PC-9 (cell line): Measurements from ENCODE around the gene MAGI2. TPM values are rescaled to one million over a fixed set of nuclear protein-coding genes. Genes with fewer than 3 reads are reported as not detected.

Experiments
- BruUV-seq: library from RNA; stranded (reverse); fragments of 400-500 nt; replicated peaks from 2 replicates; lab custom pipeline; 2021; lab: Mats Ljungman, UMichigan
- CTCF ChIA-PET: fragments of 300-600 bp; sonication (Branson Sonifier 250); formaldehyde crosslinking; loops from one replicate; lab custom pipeline; 2022; ENCODE audit warnings: antibody characterized with exemption; lab: Charles Lee
- POLR2A ChIA-PET: fragments of 300-600 bp; sonication (Branson Sonifier 250); formaldehyde crosslinking; loops from one replicate; lab custom pipeline; 2022; ENCODE audit warnings: antibody characterized with exemption; ENCODE audit not compliant: unreplicated experiment; lab: Charles Lee
- DNase-seq, 2 experiments: peaks; one replicate each; pipeline versions ENCODE4 v3.0.0 to v3.0.0-alpha.2; 2015 to 2022; ENCODE audit warnings: mixed read lengths in 1 of 2
- H2AFZ ChIP-seq: fragments of 200-600 bp; sonication (generic); 2 replicates; pipeline ENCODE4 v1.8.1; 2017; ENCODE audit warnings: antibody characterized with exemption
- H3F3A ChIP-seq: fragments of 200-600 bp; sonication (generic); 2 replicates; pipeline ENCODE4 v1.8.1; 2017; ENCODE audit warnings: antibody characterized with exemption, mild to moderate bottlenecking, low read depth; ENCODE audit not compliant: insufficient read depth
- H3K27ac ChIP-seq: fragments of 200-600 bp; sonication (generic); 2 replicates; pipeline ENCODE4 v1.6.1; 2016; ENCODE audit warnings: mixed run types
- H3K27me3 ChIP-seq: fragments of 200-600 bp; sonication (generic); 2 replicates; pipeline ENCODE4 v1.6.1; 2016; ENCODE audit warnings: low read depth, mixed run types; ENCODE audit not compliant: insufficient read depth
- H3K36me3 ChIP-seq: fragments of 200-600 bp; sonication (generic); 2 replicates; pipeline ENCODE4 v1.6.1; 2016; ENCODE audit warnings: low read depth, mixed run types
- H3K4me1 ChIP-seq: fragments of 200-600 bp; sonication (generic); replicated peaks from 2 replicates; pipeline ENCODE4 v1.6.1; 2016; ENCODE audit warnings: mixed run types; ENCODE audit not compliant: insufficient read depth
- H3K4me2 ChIP-seq: fragments of 200-600 bp; sonication (generic); 2 replicates; pipeline ENCODE4 v1.6.1; 2017; ENCODE audit warnings: mixed run types
- H3K4me3 ChIP-seq: fragments of 200-600 bp; sonication (generic); 2 replicates; pipeline ENCODE4 v1.6.1; 2016; ENCODE audit warnings: mixed run types
- H3K79me2 ChIP-seq: fragments of 200-600 bp; sonication (generic); 2 replicates; pipeline ENCODE4 v1.6.1; 2017; ENCODE audit warnings: low read depth, mixed run types
- H3K9me2 ChIP-seq: fragments of 200-600 bp; sonication (generic); 2 replicates; pipeline ENCODE4 v1.8.1; 2017; ENCODE audit warnings: mild to moderate bottlenecking; ENCODE audit not compliant: insufficient read depth
- H3K9me3 ChIP-seq: fragments of 200-600 bp; sonication (generic); 2 replicates; pipeline ENCODE4 v1.8.1; 2016; ENCODE audit warnings: low read depth; ENCODE audit not compliant: insufficient read depth
- H4K20me1 ChIP-seq: fragments of 200-600 bp; sonication (generic); 2 replicates; pipeline ENCODE4 v1.8.1; 2017; ENCODE audit not compliant: insufficient read depth
- EZH2 ChIP-seq: fragments of 200-600 bp; sonication (generic); IDR thresholded peaks from 2 replicates; pipeline ENCODE4 v1.8.0; 2017; ENCODE audit warnings: antibody characterized with exemption, low read depth
- intact Hi-C: fragments of 100-400 bp; cut with micrococcal nuclease; formaldehyde crosslinking; loops from one replicate; pipeline ENCODE4 v1.10.0; 2022; ENCODE audit not compliant: unreplicated experiment
- total RNA-seq: library from RNA; stranded (reverse); gene quantifications from 2 replicates; pipeline ENCODE4 v1.2.3, GENCODE V29; 2021
- TF ChIP-seq, protein P1 (sequence below): fragments of 200-600 bp; sonication (generic); conservative IDR thresholded peaks from 2 replicates; pipeline ENCODE4 v1.6.1; 2017; ENCODE audit warnings: mixed run types, antibody characterized with exemption, mild to moderate bottlenecking, moderate library complexity

The MAGI2 gene
- total RNA-seq, 1 experiment from 2014 or later = 0.92 TPM

DNA sequence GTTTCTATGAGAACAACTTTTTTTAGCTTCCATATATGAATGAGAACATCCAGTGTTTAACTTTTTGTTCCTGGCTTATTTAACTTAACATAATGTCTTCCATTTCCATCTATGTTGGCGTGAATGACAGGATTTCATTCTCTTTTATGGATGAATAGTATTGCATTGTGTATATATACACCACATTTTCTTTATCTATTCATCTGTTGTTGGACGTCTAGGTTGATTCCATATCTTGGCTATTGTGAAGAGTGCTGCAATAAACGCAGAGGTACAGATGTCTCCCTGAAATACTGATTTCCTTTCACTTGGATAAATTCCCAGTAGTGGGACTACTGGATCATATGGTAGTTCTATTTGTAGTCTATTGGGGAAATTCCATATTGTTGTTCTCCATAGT, 44.3 kb upstream of the MAGI2 start:
- Histone ChIP-seq H3K9me3 (no peaks in the 10 kb centered on the region), H4K20me1 (no peaks in the 10 kb centered on the region), H3K27me3 (no peaks in the 10 kb centered on the region), H3K4me1 (no peaks in the 10 kb centered on the region), H3K27ac (no peak overlapping the region), H2AFZ (no peak overlapping the region), H3K79me2 (no peaks in the 10 kb centered on the region), H3K9me2 (no peaks in the 10 kb centered on the region), H3F3A (no peaks in the 10 kb centered on the region), H3K4me2 (no peak overlapping the region), H3K4me3 (no peak overlapping the region), H3K36me3 (no peaks in the 10 kb centered on the region)
- no TSS peak for BruUV-seq
- POLR2A ChIA-PET = no interaction called here
- TF ChIP-seq, protein P1, sequence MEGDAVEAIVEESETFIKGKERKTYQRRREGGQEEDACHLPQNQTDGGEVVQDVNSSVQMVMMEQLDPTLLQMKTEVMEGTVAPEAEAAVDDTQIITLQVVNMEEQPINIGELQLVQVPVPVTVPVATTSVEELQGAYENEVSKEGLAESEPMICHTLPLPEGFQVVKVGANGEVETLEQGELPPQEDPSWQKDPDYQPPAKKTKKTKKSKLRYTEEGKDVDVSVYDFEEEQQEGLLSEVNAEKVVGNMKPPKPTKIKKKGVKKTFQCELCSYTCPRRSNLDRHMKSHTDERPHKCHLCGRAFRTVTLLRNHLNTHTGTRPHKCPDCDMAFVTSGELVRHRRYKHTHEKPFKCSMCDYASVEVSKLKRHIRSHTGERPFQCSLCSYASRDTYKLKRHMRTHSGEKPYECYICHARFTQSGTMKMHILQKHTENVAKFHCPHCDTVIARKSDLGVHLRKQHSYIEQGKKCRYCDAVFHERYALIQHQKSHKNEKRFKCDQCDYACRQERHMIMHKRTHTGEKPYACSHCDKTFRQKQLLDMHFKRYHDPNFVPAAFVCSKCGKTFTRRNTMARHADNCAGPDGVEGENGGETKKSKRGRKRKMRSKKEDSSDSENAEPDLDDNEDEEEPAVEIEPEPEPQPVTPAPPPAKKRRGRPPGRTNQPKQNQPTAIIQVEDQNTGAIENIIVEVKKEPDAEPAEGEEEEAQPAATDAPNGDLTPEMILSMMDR = no peak
- TF ChIP-seq EZH2 = no peak
- intact Hi-C loops = no loop called here
- no peak for DNase-seq
- CTCF ChIA-PET = no interaction called here

DNA sequence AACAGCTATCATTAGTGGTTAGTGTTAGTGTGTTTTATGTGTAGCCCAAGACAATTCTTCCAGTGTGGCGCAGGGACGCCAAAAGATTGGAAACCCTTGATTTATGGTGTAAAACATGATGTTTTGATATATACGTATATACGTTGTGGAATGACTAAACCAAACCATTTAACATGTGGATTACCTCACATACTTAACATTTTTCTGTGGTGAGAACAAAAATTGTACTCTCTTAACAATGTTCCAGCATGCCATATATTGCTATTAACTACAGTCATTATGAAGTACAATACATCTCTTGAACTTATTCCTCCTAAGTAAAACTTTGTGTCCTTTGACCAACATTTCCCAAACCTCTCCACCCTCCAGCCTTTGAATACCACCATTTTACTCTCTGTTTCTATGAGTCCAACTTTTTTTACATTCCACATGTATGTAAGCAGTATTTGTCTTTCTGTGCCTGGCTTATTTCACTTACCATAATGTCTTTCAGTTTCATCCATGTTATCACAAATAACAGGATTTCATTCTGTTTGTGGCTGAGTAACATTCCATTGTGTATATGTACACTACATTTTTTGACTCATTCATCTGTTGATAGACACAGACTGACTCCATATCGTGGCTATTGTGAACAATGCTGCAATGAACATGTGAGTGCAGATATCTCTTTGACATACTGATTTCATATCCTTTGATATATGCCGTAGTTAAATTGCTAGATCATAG, 42.2 kb upstream of the MAGI2 start:
- intact Hi-C loops = no loop called here
- H2AFZ ChIP-seq = no peak overlapping the region
- H4K20me1 ChIP-seq = no peaks in the 10 kb centered on the region
- no peak for TF ChIP-seq EZH2
- TF ChIP-seq, protein P1 = no peak
- H3K27ac ChIP-seq = no peak overlapping the region
- H3K4me2 ChIP-seq = no peak overlapping the region
- H3K4me3 ChIP-seq = no peak overlapping the region
- no peaks in the 10 kb centered on the region for H3K4me1 ChIP-seq
- H3K36me3 ChIP-seq = no peaks in the 10 kb centered on the region
- H3K9me2 ChIP-seq = no peaks in the 10 kb centered on the region
- no peaks in the 10 kb centered on the region for H3K27me3 ChIP-seq
- CTCF ChIA-PET = no interaction called here
- DNase-seq = no peak
- H3K9me3 ChIP-seq = no peaks in the 10 kb centered on the region
- no peaks in the 10 kb centered on the region for H3F3A ChIP-seq
- no peaks in the 10 kb centered on the region for H3K79me2 ChIP-seq
- BruUV-seq = no TSS peak
- POLR2A ChIA-PET = interaction anchor here (0.6 kb wide), 1 partner anchor 753 kb away, joined by 4 read pairs; no protein-coding TSS in a partner anchor

DNA sequence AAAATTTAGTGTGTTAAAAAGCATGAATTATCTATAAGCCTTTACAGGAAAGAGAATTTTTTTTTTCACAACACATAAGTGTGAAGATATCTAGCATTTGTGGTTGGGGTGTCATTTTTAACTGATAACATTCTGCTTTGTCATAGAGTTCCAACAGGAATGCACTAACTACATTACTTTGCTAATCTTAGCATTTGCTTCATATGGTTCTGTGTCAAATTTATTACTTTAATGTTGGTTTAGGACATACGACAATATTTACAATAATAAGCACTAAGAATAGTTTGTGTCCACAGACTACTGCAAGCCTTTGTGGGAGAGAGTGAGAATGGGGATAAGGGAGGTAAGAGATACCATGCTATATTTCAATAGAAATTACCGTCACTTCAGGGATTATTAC, 40.6 kb upstream of the MAGI2 start:
- no peak overlapping the region for H3K4me3 ChIP-seq
- H3K4me2 ChIP-seq = no peak overlapping the region
- no peaks in the 10 kb centered on the region for H3K27me3 ChIP-seq
- CTCF ChIA-PET = no interaction called here
- no peaks in the 10 kb centered on the region for H4K20me1 ChIP-seq
- H3F3A ChIP-seq = no peaks in the 10 kb centered on the region
- no peaks in the 10 kb centered on the region for H3K36me3 ChIP-seq
- no peaks in the 10 kb centered on the region for H3K9me3 ChIP-seq
- H3K79me2 ChIP-seq = no peaks in the 10 kb centered on the region
- DNase-seq = no peak
- intact Hi-C loops = no loop called here
- no peaks in the 10 kb centered on the region for H3K4me1 ChIP-seq
- H2AFZ ChIP-seq = no peak overlapping the region
- H3K9me2 ChIP-seq = no peaks in the 10 kb centered on the region
- no TSS peak for BruUV-seq
- TF ChIP-seq, protein P1 = no peak
- no peak for TF ChIP-seq EZH2
- H3K27ac ChIP-seq = no peak overlapping the region
- POLR2A ChIA-PET = no interaction called here
